MCF 10A (cell line): ENCODE data around the gene WWC2. TPM values are rescaled to one million over a fixed set of nuclear protein-coding genes. Genes with fewer than 3 reads are reported as not detected.

Source experiments
- BruUV-seq: library from RNA; stranded (reverse); fragments of 400-500 nt; replicated peaks from 2 replicates; lab custom pipeline; 2021; lab: Mats Ljungman, UMichigan
- CTCF ChIA-PET: fragments of 300-600 bp; sonication (Branson Sonifier 250); formaldehyde crosslinking; extraction: SDS; loops from one replicate; lab custom pipeline; 2021; ENCODE audit warnings: antibody characterized with exemption, inconsistent platforms; lab: Yijun Ruan, JAX
- POLR2A ChIA-PET: fragments of 300-600, 350-650 bp; sonication (Branson Sonifier 250); formaldehyde crosslinking; extraction: SDS; loops from one replicate; lab custom pipeline; 2020; ENCODE audit warnings: antibody characterized with exemption, inconsistent platforms; lab: Yijun Ruan, JAX
- DNase-seq: peaks from one replicate; pipeline ENCODE4 v3.0.0-alpha.2; 2018; ENCODE audit not compliant: unreplicated experiment
- H3K27ac Mint-ChIP-seq: one replicate; pipeline ENCODE4 v1.8.0; 2022; ENCODE audit warnings: mild to moderate bottlenecking, low read depth, mixed read lengths; ENCODE audit not compliant: unreplicated experiment
- H3K27me3 Mint-ChIP-seq: one replicate; pipeline ENCODE4 v1.8.0; 2022; ENCODE audit warnings: mixed read lengths; ENCODE audit not compliant: insufficient read depth, unreplicated experiment
- H3K36me3 Mint-ChIP-seq: one replicate; pipeline ENCODE4 v1.8.0; 2022; ENCODE audit warnings: mild to moderate bottlenecking, moderate library complexity, mixed read lengths; ENCODE audit not compliant: insufficient read depth, unreplicated experiment
- H3K4me1 Mint-ChIP-seq: one replicate; pipeline ENCODE4 v1.8.0; 2022; ENCODE audit warnings: mixed read lengths; ENCODE audit not compliant: insufficient read depth, unreplicated experiment
- H3K4me3 Mint-ChIP-seq: one replicate; pipeline ENCODE4 v1.8.0; 2022; ENCODE audit warnings: mild to moderate bottlenecking, moderate library complexity, mixed read lengths; ENCODE audit not compliant: unreplicated experiment
- H3K9me3 Mint-ChIP-seq: one replicate; pipeline ENCODE4 v1.8.0; 2022; ENCODE audit warnings: mixed read lengths; ENCODE audit not compliant: unreplicated experiment
- intact Hi-C: fragments of 100-400 bp; cut with micrococcal nuclease; formaldehyde crosslinking; loops from 2 replicates; pipeline ENCODE4 v1.14.1; 2022
- total RNA-seq: library from RNA; stranded (reverse); gene quantifications from 2 replicates; pipeline ENCODE4 v1.2.3, GENCODE V29; 2022
- TF ChIP-seq, protein P1 (sequence below): fragments of 200-600 bp; IDR thresholded peaks from one replicate; pipeline ENCODE4 v1.8.0; 2022; ENCODE audit warnings: antibody characterized with exemption, mild to moderate bottlenecking; ENCODE audit not compliant: unreplicated experiment

The WWC2 gene
- total RNA-seq, 1 experiment from 2014 or later = 42.4 TPM

DNA sequence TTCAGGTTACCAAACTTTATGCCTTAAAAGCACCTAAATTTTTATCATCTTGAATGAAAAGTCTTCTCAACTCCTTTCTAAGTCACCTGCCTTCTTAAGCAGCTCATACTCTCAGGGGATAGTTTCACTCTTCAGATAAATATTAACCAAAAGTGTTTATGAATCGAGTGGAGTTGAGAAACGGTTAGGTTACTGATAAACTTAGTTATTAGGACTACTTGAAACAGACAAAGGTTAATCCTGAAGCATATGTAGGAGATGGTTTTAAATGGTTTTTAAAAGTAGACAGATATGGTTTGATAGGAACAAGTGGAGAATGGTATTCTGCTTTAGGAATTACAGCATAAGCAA lies 188.2 kb downstream of the WWC2 start:
- Mint-ChIP-seq H3K27me3 (no peaks in the 10 kb centered on the region), H3K4me1 (no peaks in the 10 kb centered on the region), H3K36me3 (peaks cover 70% of the 10 kb centered on the region), H3K27ac (no peak overlapping the region), H3K4me3 (no peak overlapping the region), H3K9me3 (no peaks in the 10 kb centered on the region)
- POLR2A ChIA-PET = no interaction called here
- intact Hi-C loops = no loop called here
- BruUV-seq = no TSS peak
- TF ChIP-seq, protein P1, sequence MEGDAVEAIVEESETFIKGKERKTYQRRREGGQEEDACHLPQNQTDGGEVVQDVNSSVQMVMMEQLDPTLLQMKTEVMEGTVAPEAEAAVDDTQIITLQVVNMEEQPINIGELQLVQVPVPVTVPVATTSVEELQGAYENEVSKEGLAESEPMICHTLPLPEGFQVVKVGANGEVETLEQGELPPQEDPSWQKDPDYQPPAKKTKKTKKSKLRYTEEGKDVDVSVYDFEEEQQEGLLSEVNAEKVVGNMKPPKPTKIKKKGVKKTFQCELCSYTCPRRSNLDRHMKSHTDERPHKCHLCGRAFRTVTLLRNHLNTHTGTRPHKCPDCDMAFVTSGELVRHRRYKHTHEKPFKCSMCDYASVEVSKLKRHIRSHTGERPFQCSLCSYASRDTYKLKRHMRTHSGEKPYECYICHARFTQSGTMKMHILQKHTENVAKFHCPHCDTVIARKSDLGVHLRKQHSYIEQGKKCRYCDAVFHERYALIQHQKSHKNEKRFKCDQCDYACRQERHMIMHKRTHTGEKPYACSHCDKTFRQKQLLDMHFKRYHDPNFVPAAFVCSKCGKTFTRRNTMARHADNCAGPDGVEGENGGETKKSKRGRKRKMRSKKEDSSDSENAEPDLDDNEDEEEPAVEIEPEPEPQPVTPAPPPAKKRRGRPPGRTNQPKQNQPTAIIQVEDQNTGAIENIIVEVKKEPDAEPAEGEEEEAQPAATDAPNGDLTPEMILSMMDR = no peak
- CTCF ChIA-PET = interaction anchor here (0.7 kb wide), 1 partner anchor 836 kb away, joined by 3 read pairs; no protein-coding TSS in a partner anchor
- DNase-seq = no peak

DNA sequence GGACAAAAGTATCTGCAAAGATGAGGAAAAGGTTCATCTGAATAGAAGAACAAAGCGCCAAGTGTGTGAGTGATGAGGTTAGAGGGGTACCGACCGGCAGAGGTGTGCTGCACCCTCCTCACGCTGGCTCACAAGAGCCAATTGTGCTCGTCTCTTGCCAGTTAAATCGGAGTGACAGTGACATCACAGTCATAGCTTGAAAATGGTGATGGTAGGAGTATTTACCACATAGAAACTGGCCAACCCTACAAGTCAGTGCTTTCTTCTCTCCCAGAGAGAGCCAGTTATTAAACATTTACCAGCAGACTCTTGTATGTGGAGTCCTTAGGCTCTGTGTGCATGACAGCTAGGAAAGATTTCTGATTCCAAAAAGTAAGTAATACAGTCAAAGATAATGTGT lies 188.6 kb downstream of the WWC2 start:
- Mint-ChIP-seq H3K27ac (no peak overlapping the region), H3K9me3 (no peaks in the 10 kb centered on the region), H3K4me1 (no peaks in the 10 kb centered on the region), H3K36me3 (peaks cover 70% of the 10 kb centered on the region), H3K4me3 (no peak overlapping the region), H3K27me3 (no peaks in the 10 kb centered on the region)
- no peak for DNase-seq
- intact Hi-C loops = no loop called here
- TF ChIP-seq, protein P1 = no peak
- no TSS peak for BruUV-seq
- ChIA-PET CTCF (interaction anchor here (0.7 kb wide), 1 partner anchor 836 kb away, joined by 3 read pairs; no protein-coding TSS in a partner anchor), POLR2A (no interaction called here)

DNA sequence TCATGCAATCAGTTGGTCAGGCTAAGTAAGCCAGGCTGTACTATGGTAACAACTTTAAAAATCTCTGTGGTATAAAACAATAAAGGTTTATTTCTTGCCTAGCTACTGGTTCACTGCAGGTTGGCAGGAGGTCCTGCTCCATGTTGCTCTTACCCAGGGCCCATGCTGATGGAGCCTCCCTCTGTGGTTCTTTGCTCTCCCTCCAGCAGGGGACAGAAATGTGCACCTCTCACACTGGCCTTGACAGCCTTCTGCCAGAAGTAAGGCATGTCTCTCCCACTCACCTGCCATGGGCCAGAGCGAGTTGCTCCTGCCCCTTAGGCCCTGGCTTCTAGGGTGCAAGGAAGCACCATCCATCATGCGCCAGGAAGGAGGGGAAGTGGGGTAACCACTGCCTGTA lies 189.9 kb downstream of the WWC2 start:
- no peaks in the 10 kb centered on the region for H3K4me1 Mint-ChIP-seq
- CTCF ChIA-PET = interaction anchor here (0.5 to 2.3 kb wide), 2 partner anchors 27 to 1264 kb away, joined by 3 to 7 read pairs; no protein-coding TSS in a partner anchor
- TF ChIP-seq, protein P1 = no peak
- no peaks in the 10 kb centered on the region for H3K27me3 Mint-ChIP-seq
- no TSS peak for BruUV-seq
- no peak overlapping the region for H3K4me3 Mint-ChIP-seq
- no peaks in the 10 kb centered on the region for H3K9me3 Mint-ChIP-seq
- DNase-seq = peak; percentile 1
- H3K36me3 Mint-ChIP-seq = peaks cover 65% of the 10 kb centered on the region
- POLR2A ChIA-PET = no interaction called here
- intact Hi-C loops = no loop called here
- no peak overlapping the region for H3K27ac Mint-ChIP-seq

DNA sequence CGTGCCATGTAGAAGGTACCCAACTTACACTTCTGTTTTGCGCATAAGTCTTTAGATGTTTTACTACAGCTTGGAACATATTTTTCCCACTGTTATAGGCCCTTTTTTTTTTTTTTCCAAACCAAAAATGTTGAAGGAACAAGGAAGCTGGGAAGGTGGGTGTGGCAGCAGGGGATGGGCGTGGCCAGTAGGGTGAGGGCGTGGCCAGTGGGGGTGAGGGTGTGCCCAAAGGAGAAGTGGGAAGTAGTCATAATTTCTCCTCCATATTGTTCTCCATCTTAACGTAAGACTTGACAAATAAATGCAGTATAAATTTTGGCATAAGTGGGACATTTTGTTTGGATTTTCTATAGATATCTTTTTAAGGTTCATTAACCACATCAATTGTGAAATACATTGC lies 190.6 kb downstream of the WWC2 start:
- peaks cover 67% of the 10 kb centered on the region for H3K36me3 Mint-ChIP-seq
- no peak overlapping the region for H3K4me3 Mint-ChIP-seq
- H3K4me1 Mint-ChIP-seq = no peaks in the 10 kb centered on the region
- CTCF ChIA-PET = interaction anchor here (0.5 to 2.3 kb wide), 2 partner anchors 28 to 1265 kb away, joined by 3 to 7 read pairs; no protein-coding TSS in a partner anchor
- H3K9me3 Mint-ChIP-seq = no peaks in the 10 kb centered on the region
- no peaks in the 10 kb centered on the region for H3K27me3 Mint-ChIP-seq
- H3K27ac Mint-ChIP-seq = no peak overlapping the region
- BruUV-seq = no TSS peak
- TF ChIP-seq, protein P1 = no peak
- peak; percentile 3 for DNase-seq
- intact Hi-C loops = loop anchor here (10.0 kb wide), 1 partner anchor 115 kb away; no protein-coding TSS in a partner anchor
- POLR2A ChIA-PET = interaction anchor here (0.6 kb wide), 1 partner anchor 49 kb away, joined by 4 read pairs; no protein-coding TSS in a partner anchor
